Keratinocyte (primary cell): ENCODE data around the gene STN1. TPM values are rescaled to one million over a fixed set of nuclear protein-coding genes. Genes with fewer than 3 reads are reported as not detected.

Experiments
- DNase-seq: peaks from one replicate; pipeline ENCODE4 v3.0.0-alpha.2; 2011; ENCODE audit warnings: low read depth, missing footprints, low spot score
- FAIRE-seq: peaks from 2 replicates; lab custom pipeline; 2011; peaks lifted over from hg19 to GRCh38; lab: Jason Lieb, UNC
- H2AFZ ChIP-seq: 2 replicates; pipeline ENCODE4 v1.6.0; 2012; ENCODE audit warnings: low read length, control low read depth, inconsistent platforms; ENCODE audit not compliant: control insufficient read depth
- H3K27ac ChIP-seq: 2 replicates; pipeline ENCODE4 v1.5.1; 2011; ENCODE audit warnings: low read length; ENCODE audit not compliant: control insufficient read depth, insufficient read depth
- H3K27me3 ChIP-seq: 3 replicates; pipeline ENCODE4 v1.6.0; 2011; ENCODE audit warnings: low read length; ENCODE audit not compliant: control insufficient read depth, insufficient read depth; ENCODE audit errors: extremely low read depth
- H3K36me3 ChIP-seq, 2 experiments: 2 replicates in 1 of 2; 3 replicates in 1 of 2; pipeline ENCODE4 v1.5.1; 2011; ENCODE audit warnings: low read length in 2 of 2, mild to moderate bottlenecking in 1 of 2; ENCODE audit not compliant: control insufficient read depth in 2 of 2, insufficient read depth in 2 of 2; ENCODE audit errors: extremely low read depth in 1 of 2
- H3K4me1 ChIP-seq: 3 replicates; pipeline ENCODE4 v1.5.1; 2011; ENCODE audit warnings: low read length; ENCODE audit not compliant: control insufficient read depth, insufficient read depth; ENCODE audit errors: extremely low read depth
- H3K4me2 ChIP-seq: 3 replicates; pipeline ENCODE4 v1.6.0; 2011; ENCODE audit warnings: low read depth, low read length; ENCODE audit not compliant: control insufficient read depth, insufficient read depth; ENCODE audit errors: extremely low read depth
- H3K4me3 ChIP-seq, 3 experiments: fragments of 200-600 bp in 1 of 3; sonication (generic) in 1 of 3; 2 replicates in 2 of 3; 3 replicates in 1 of 3; pipeline ENCODE4 v1.5.1; 2011 to 2016; ENCODE audit warnings: low read length in 3 of 3, mild to moderate bottlenecking in 3 of 3, control low read depth in 2 of 3, inconsistent platforms in 1 of 3, low read depth in 1 of 3, mixed read lengths in 1 of 3, mixed run types in 1 of 3, moderate library complexity in 1 of 3; ENCODE audit not compliant: control insufficient read depth in 2 of 3, insufficient read depth in 2 of 3; ENCODE audit errors: extremely low read depth in 1 of 3
- H3K79me2 ChIP-seq: 2 replicates; pipeline ENCODE4 v1.6.0; 2012; ENCODE audit warnings: low read length; ENCODE audit not compliant: control insufficient read depth, insufficient read depth
- H3K9ac ChIP-seq: 3 replicates; pipeline ENCODE4 v1.6.0; 2011; ENCODE audit warnings: low read length; ENCODE audit not compliant: control insufficient read depth, insufficient read depth; ENCODE audit errors: extremely low read depth
- H3K9me1 ChIP-seq: 3 replicates; pipeline ENCODE4 v1.6.0; 2011; ENCODE audit warnings: low read length; ENCODE audit not compliant: control insufficient read depth, insufficient read depth; ENCODE audit errors: extremely low read depth
- H3K9me3 ChIP-seq: 2 replicates; pipeline ENCODE4 v1.5.1; 2012; ENCODE audit warnings: low read depth, low read length; ENCODE audit not compliant: control insufficient read depth
- H4K20me1 ChIP-seq: 3 replicates; pipeline ENCODE4 v1.6.0; 2011; ENCODE audit warnings: low read length; ENCODE audit not compliant: control insufficient read depth, insufficient read depth; ENCODE audit errors: extremely low read depth
- EZH2 ChIP-seq: IDR thresholded peaks from one replicate; pipeline ENCODE4 v1.6.1; 2012; ENCODE audit warnings: inconsistent platforms, mild to moderate bottlenecking, low read length, moderate library complexity
- dilution Hi-C: fragments of 300-500 bp; cut with MboI; formaldehyde crosslinking; loops from one replicate; pipeline ENCODE4 v1.7.0; 2020; ENCODE audit warnings: low sequenced_read_pairs; ENCODE audit not compliant: extremely low pct_ligation_motif_present
- polyA plus RNA-seq, 5 experiments: library from polyadenylated mRNA; depleted of rRNA in 3 of 5; stranded (reverse) in 3 of 5; stranded (forward) in 1 of 5; unstranded in 1 of 5; fragments of >200 nt; gene quantifications; 1 replicate in 1 of 5; 2 replicates in 3 of 5; 3 replicates in 1 of 5; pipeline versions ENCODE4 v1.2.1 to v1.2.3, GENCODE V29; 2011 to 2012; ENCODE audit warnings: missing spikeins in 2 of 5, low read depth in 1 of 5, low replicate concordance in 1 of 5
- TF ChIP-seq, protein P1 (sequence below), 3 experiments: IDR thresholded peaks in 1 of 3; conservative IDR thresholded peaks in 1 of 3; optimal IDR thresholded peaks in 1 of 3; 2 replicates in 2 of 3; 3 replicates in 1 of 3; pipeline versions ENCODE3 to v1.5.1; 2011; ENCODE audit warnings: low read length in 3 of 3, mild to moderate bottlenecking in 3 of 3, moderate library complexity in 2 of 3, control low read depth in 1 of 3, inconsistent platforms in 1 of 3; ENCODE audit not compliant: insufficient read depth in 2 of 3; ENCODE audit errors: extremely low read depth in 1 of 3

The STN1 gene
- polyA plus RNA-seq, 1 donor (not counting 4 experiments of a cell fraction or from before 2014, with no cell fraction given) = 29.0 TPM

DNA sequence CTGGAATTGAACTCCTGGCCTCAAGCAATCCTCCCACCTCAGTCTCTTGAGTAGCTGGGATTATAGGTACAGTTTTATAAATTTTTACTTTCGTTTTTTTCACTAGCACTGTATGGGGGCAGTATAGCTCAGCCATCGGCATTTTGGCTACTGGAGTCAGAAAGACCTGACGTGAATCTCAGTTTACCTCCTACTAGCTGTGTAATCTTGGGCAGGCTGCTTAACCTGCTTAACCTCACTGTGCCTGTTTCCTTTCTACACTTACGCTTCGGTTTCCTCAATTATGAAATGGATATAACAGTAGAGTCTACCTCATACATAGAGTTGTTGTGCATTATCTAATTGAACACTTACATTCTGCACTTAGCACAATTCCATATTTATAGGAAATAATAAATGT, 16.7 kb downstream of the STN1 start:
- Histone ChIP-seq H3K36me3 (peaks cover 18 to 19% of the 10 kb centered on the region in 2 experiments), H3K4me3 (no peak overlapping the region), H3K4me2 (no peak overlapping the region), H3K9me1 (peaks cover 3% of the 10 kb centered on the region), H3K79me2 (no peaks in the 10 kb centered on the region), H2AFZ (no peak overlapping the region), H4K20me1 (no peaks in the 10 kb centered on the region), H3K9ac (no peak overlapping the region), H3K27me3 (no peaks in the 10 kb centered on the region), H3K27ac (no peak overlapping the region), H3K4me1 (peaks cover 14% of the 10 kb centered on the region), H3K9me3 (no peaks in the 10 kb centered on the region)
- FAIRE-seq (no peak), DNase-seq (no peak)
- TF ChIP-seq, protein P1, sequence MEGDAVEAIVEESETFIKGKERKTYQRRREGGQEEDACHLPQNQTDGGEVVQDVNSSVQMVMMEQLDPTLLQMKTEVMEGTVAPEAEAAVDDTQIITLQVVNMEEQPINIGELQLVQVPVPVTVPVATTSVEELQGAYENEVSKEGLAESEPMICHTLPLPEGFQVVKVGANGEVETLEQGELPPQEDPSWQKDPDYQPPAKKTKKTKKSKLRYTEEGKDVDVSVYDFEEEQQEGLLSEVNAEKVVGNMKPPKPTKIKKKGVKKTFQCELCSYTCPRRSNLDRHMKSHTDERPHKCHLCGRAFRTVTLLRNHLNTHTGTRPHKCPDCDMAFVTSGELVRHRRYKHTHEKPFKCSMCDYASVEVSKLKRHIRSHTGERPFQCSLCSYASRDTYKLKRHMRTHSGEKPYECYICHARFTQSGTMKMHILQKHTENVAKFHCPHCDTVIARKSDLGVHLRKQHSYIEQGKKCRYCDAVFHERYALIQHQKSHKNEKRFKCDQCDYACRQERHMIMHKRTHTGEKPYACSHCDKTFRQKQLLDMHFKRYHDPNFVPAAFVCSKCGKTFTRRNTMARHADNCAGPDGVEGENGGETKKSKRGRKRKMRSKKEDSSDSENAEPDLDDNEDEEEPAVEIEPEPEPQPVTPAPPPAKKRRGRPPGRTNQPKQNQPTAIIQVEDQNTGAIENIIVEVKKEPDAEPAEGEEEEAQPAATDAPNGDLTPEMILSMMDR (optimal IDR thresholded peaks at IDR 0.05 in 1 of 3, IDR thresholded peaks at IDR 0.05 in 1 of 3, conservative IDR thresholded peaks at IDR 0.05 in 1 of 3; ENCODE audit: extremely low read depth in 1 of 3, insufficient read depth in 2 of 3, low read length in 3 of 3) = no peak
- TF ChIP-seq EZH2 = no peak
- dilution Hi-C loops = no loop called here

DNA sequence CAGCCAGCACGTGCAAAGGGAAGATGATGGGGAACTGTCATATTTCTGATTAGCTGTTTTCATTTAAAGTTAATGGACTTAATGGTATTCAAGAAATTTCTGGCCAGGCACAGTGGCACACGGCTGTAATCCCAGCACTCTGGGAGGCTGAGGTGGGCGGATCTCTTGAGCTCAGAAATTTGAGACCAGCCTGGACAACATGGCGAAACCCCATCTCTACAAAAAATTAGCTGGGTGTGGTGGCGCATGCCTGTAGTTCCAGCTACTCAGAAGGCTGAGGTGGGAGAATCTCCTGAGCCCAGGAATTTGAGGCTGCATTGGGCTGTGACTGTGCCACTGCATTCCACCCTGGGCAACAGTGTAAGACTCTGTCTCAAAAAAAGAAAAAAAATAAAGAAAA, 18.7 kb downstream of the STN1 start:
- no peak overlapping the region for H3K27ac ChIP-seq
- H3K4me2 ChIP-seq = no peak overlapping the region
- TF ChIP-seq EZH2 = no peak
- TF ChIP-seq, protein P1 (optimal IDR thresholded peaks at IDR 0.05 in 1 of 3, IDR thresholded peaks at IDR 0.05 in 1 of 3, conservative IDR thresholded peaks at IDR 0.05 in 1 of 3; ENCODE audit: extremely low read depth in 1 of 3, insufficient read depth in 2 of 3, low read length in 3 of 3) = no peak

More for the DNA sequence above, 18.7 kb downstream of the STN1 start:
- H3K36me3 ChIP-seq = peaks cover 16 to 24% of the 10 kb centered on the region in 2 experiments
- no peaks in the 10 kb centered on the region for H4K20me1 ChIP-seq
- FAIRE-seq (no peak), DNase-seq (no peak)
- no peak overlapping the region for H3K4me3 ChIP-seq
- H3K9me1 ChIP-seq = peaks cover 3% of the 10 kb centered on the region
- H3K79me2 ChIP-seq = no peaks in the 10 kb centered on the region
- H3K27me3 ChIP-seq = no peaks in the 10 kb centered on the region
- H3K9me3 ChIP-seq = no peaks in the 10 kb centered on the region
- dilution Hi-C loops = no loop called here
- H2AFZ ChIP-seq = no peak overlapping the region
- peaks cover 32% of the 10 kb centered on the region for H3K4me1 ChIP-seq
- no peak overlapping the region for H3K9ac ChIP-seq
